COLO829 (cell line): ENCODE results near the gene KCNMA1.
"Not testable (repeated sequence)": the region's sequence is repeated elsewhere in the genome, so short reads cannot be mapped to it uniquely, and the experiment has no call there.

Experiments used
- DNase-seq: peaks from one replicate; pipeline ENCODE4 v3.0.0; 2012; ENCODE audit warnings: low spot score

KCNMA1 gene

GRCh38 chr10:77416311-77417135, 221.1 kb downstream of the KCNMA1 start:
- DNase-seq, result no peak

- no peak for DNase-seq
Measured at GRCh38 chr10:77415313-77415960, 222.2 kb downstream of the KCNMA1 start.

GRCh38 chr10:77413231-77413630, 224.4 kb downstream of the KCNMA1 start:
- DNase-seq, result no peak

GRCh38 chr10:77412573-77413133, 225.0 kb downstream of the KCNMA1 start:
- not testable (repeated sequence) for DNase-seq

- no peak for DNase-seq
Measured at GRCh38 chr10:77411805-77412204, 225.8 kb downstream of the KCNMA1 start.

GRCh38 chr10:77410523-77410922, 227.1 kb downstream of the KCNMA1 start:
- no peak for DNase-seq

- no peak for DNase-seq
Measured at GRCh38 chr10:77409697-77410471, 227.7 kb downstream of the KCNMA1 start.

- DNase-seq, result no peak
Measured at GRCh38 chr10:77408259-77408658, 229.3 kb downstream of the KCNMA1 start.

- no peak for DNase-seq
Measured at GRCh38 chr10:77406764-77407430, 230.7 kb downstream of the KCNMA1 start.

GRCh38 chr10:77405771-77406241, 231.8 kb downstream of the KCNMA1 start:
- DNase-seq, result peak; percentile 61

- DNase-seq, result no peak
Measured at GRCh38 chr10:77404810-77405209, 232.8 kb downstream of the KCNMA1 start.

GRCh38 chr10:77403761-77404160, 233.8 kb downstream of the KCNMA1 start:
- DNase-seq, result no peak

- no peak for DNase-seq
Measured at GRCh38 chr10:77401683-77402082, 235.9 kb downstream of the KCNMA1 start.

- DNase-seq, result no peak
Measured at GRCh38 chr10:77400033-77400432, 237.6 kb downstream of the KCNMA1 start.

- DNase-seq, result no peak
Measured at GRCh38 chr10:77398986-77399755, 238.4 kb downstream of the KCNMA1 start.

GRCh38 chr10:77398558-77398957, 239.1 kb downstream of the KCNMA1 start:
- DNase-seq, result no peak

- DNase-seq, result no peak
Measured at GRCh38 chr10:77397103-77397502, 240.5 kb downstream of the KCNMA1 start.

- no peak for DNase-seq
Measured at GRCh38 chr10:77396290-77396689, 241.3 kb downstream of the KCNMA1 start.

- DNase-seq, result no peak
Measured at GRCh38 chr10:77393821-77394501, 243.6 kb downstream of the KCNMA1 start.

GRCh38 chr10:77393411-77393810, 244.2 kb downstream of the KCNMA1 start:
- no peak for DNase-seq
